ENCODE results near the gene OR13J1. TPM values are rescaled to one million over a fixed set of nuclear protein-coding genes. Genes with fewer than 3 reads are reported as not detected.
"Not testable (repeated sequence)": the region's sequence is repeated elsewhere in the genome, so short reads cannot be mapped to it uniquely, and the experiment has no call there.

Gene OR13J1
- total RNA-seq = not detected

GRCh38 chr9:35870351-35870923, at the start of gene OR13J1:
TSS of gene OR13J1 (minus strand) at chr9:35870401. CDS start at chr9:35870401, 0 bp downstream.
- H3K4me3 ChIP-seq (ENCODE audit: low read length in 3 of 3) = no peak within 1 kb of the TSS
- no peak within 1 kb of the TSS for H3K27ac ChIP-seq (ENCODE audit: low read depth, low read length)
- H3K9ac ChIP-seq (ENCODE audit: low read depth in 1 of 3, low read length in 3 of 3) = no peak within 1 kb of the TSS
- no peaks in the 10 kb centered on the region for H3K36me3 ChIP-seq (ENCODE audit: control insufficient read depth in 3 of 3, insufficient read depth in 3 of 3, low read length in 3 of 3)
- peaks cover 3 to 19% (median 13%) of the 10 kb centered on the region in 3 donors for H3K27me3 ChIP-seq (ENCODE audit: control insufficient read depth in 3 of 3, insufficient read depth in 3 of 3, low read length in 3 of 3)
- H3K9me3 ChIP-seq (ENCODE audit: control insufficient read depth in 3 of 3, low read length in 3 of 3) = no peaks in the 10 kb centered on the region
- H3K4me1 ChIP-seq (ENCODE audit: control insufficient read depth in 3 of 3, insufficient read depth in 3 of 3, low read length in 3 of 3) = no peaks in the 10 kb centered on the region

- Histone ChIP-seq H3K9ac (ENCODE audit: low read depth in 1 of 3, low read length in 3 of 3) (no peak overlapping the region), H3K27ac (ENCODE audit: low read depth, low read length) (peak overlapping the region; percentile 32), H3K36me3 (ENCODE audit: control insufficient read depth in 3 of 3, insufficient read depth in 3 of 3, low read length in 3 of 3) (no peaks in the 10 kb centered on the region), H3K4me1 (ENCODE audit: control insufficient read depth in 3 of 3, insufficient read depth in 3 of 3, low read length in 3 of 3) (peaks cover 4 to 22% (median 10%) of the 10 kb centered on the region in 3 donors), H3K4me3 (ENCODE audit: low read length in 3 of 3) (no peak overlapping the region), H3K9me3 (ENCODE audit: control insufficient read depth in 3 of 3, low read length in 3 of 3) (no peaks in the 10 kb centered on the region), H3K27me3 (ENCODE audit: control insufficient read depth in 3 of 3, insufficient read depth in 3 of 3, low read length in 3 of 3) (no peaks in the 10 kb centered on the region)
These were observed 49.2 kb upstream of the OR13J1 start for GRCh38 chr9:35919212-35920008.

- no peak overlapping the region for H3K4me3 ChIP-seq (ENCODE audit: low read length in 3 of 3)
- H3K27ac ChIP-seq (ENCODE audit: low read depth, low read length) = peak overlapping the region; percentile 32
- no peak overlapping the region for H3K9ac ChIP-seq (ENCODE audit: low read depth in 1 of 3, low read length in 3 of 3)
- H3K4me1 ChIP-seq (ENCODE audit: control insufficient read depth in 3 of 3, insufficient read depth in 3 of 3, low read length in 3 of 3) = peaks cover 9 to 20% (median 10%) of the 10 kb centered on the region in 3 donors
- no peaks in the 10 kb centered on the region for H3K9me3 ChIP-seq (ENCODE audit: control insufficient read depth in 3 of 3, low read length in 3 of 3)
- H3K36me3 ChIP-seq (ENCODE audit: control insufficient read depth in 3 of 3, insufficient read depth in 3 of 3, low read length in 3 of 3) = no peaks in the 10 kb centered on the region
- H3K27me3 ChIP-seq (ENCODE audit: control insufficient read depth in 3 of 3, insufficient read depth in 3 of 3, low read length in 3 of 3) = no peaks in the 10 kb centered on the region
These were observed 48.6 kb upstream of the OR13J1 start for GRCh38 chr9:35918780-35919179.

- peaks cover 7 to 21% (median 15%) of the 10 kb centered on the region in 3 donors for H3K4me1 ChIP-seq (ENCODE audit: control insufficient read depth in 3 of 3, insufficient read depth in 3 of 3, low read length in 3 of 3)
- H3K27ac ChIP-seq (ENCODE audit: low read depth, low read length) = peak overlapping the region; percentile 49
- no peaks in the 10 kb centered on the region for H3K27me3 ChIP-seq (ENCODE audit: control insufficient read depth in 3 of 3, insufficient read depth in 3 of 3, low read length in 3 of 3)
- no peaks in the 10 kb centered on the region for H3K9me3 ChIP-seq (ENCODE audit: control insufficient read depth in 3 of 3, low read length in 3 of 3)
- H3K9ac ChIP-seq (ENCODE audit: low read depth in 1 of 3, low read length in 3 of 3) = no peak overlapping the region
- H3K4me3 ChIP-seq (ENCODE audit: low read length in 3 of 3) = no peak overlapping the region
- H3K36me3 ChIP-seq (ENCODE audit: control insufficient read depth in 3 of 3, insufficient read depth in 3 of 3, low read length in 3 of 3) = peaks cover 0 to 2% (median 0%) of the 10 kb centered on the region in 3 donors
These were observed 47.1 kb upstream of the OR13J1 start for GRCh38 chr9:35917261-35917660.

GRCh38 chr9:35915681-35916294, 45.6 kb upstream of the OR13J1 start:
- peak overlapping the region; percentile 6 for H3K27ac ChIP-seq (ENCODE audit: low read depth, low read length)
- peaks cover 0 to 2% (median 0%) of the 10 kb centered on the region in 3 donors for H3K36me3 ChIP-seq (ENCODE audit: control insufficient read depth in 3 of 3, insufficient read depth in 3 of 3, low read length in 3 of 3)

GRCh38 chr9:35914301-35914807, 44.2 kb upstream of the OR13J1 start:
- H3K36me3 ChIP-seq (ENCODE audit: control insufficient read depth in 3 of 3, insufficient read depth in 3 of 3, low read length in 3 of 3) = peaks cover 0 to 2% (median 0%) of the 10 kb centered on the region in 3 donors
- no peak overlapping the region for H3K4me3 ChIP-seq (ENCODE audit: low read length in 3 of 3)
- peak overlapping the region; percentile 20 for H3K27ac ChIP-seq (ENCODE audit: low read depth, low read length)
- no peaks in the 10 kb centered on the region for H3K9me3 ChIP-seq (ENCODE audit: control insufficient read depth in 3 of 3, low read length in 3 of 3)
- H3K9ac ChIP-seq (ENCODE audit: low read depth in 1 of 3, low read length in 3 of 3) = no peak overlapping the region
- peaks cover 15 to 39% (median 28%) of the 10 kb centered on the region in 3 donors for H3K4me1 ChIP-seq (ENCODE audit: control insufficient read depth in 3 of 3, insufficient read depth in 3 of 3, low read length in 3 of 3)
- no peaks in the 10 kb centered on the region for H3K27me3 ChIP-seq (ENCODE audit: control insufficient read depth in 3 of 3, insufficient read depth in 3 of 3, low read length in 3 of 3)

More at GRCh38 chr9:35915681-35916294, 45.6 kb upstream of the OR13J1 start:
- Histone ChIP-seq H3K4me3 (ENCODE audit: low read length in 3 of 3) (peak overlapping the region in 1 of 3 donors; percentile 13), H3K9ac (ENCODE audit: low read depth in 1 of 3, low read length in 3 of 3) (peak overlapping the region in 1 of 3 donors; percentile 33), H3K27me3 (ENCODE audit: control insufficient read depth in 3 of 3, insufficient read depth in 3 of 3, low read length in 3 of 3) (no peaks in the 10 kb centered on the region), H3K9me3 (ENCODE audit: control insufficient read depth in 3 of 3, low read length in 3 of 3) (no peaks in the 10 kb centered on the region), H3K4me1 (ENCODE audit: control insufficient read depth in 3 of 3, insufficient read depth in 3 of 3, low read length in 3 of 3) (peaks cover 8 to 27% (median 15%) of the 10 kb centered on the region in 3 donors)

GRCh38 chr9:35913429-35913828, 43.2 kb upstream of the OR13J1 start:
- H3K9ac ChIP-seq (ENCODE audit: low read depth in 1 of 3, low read length in 3 of 3); H3K9me3 ChIP-seq (ENCODE audit: control insufficient read depth in 3 of 3, low read length in 3 of 3); H3K36me3 ChIP-seq (ENCODE audit: control insufficient read depth in 3 of 3, insufficient read depth in 3 of 3, low read length in 3 of 3); H3K27me3 ChIP-seq (ENCODE audit: control insufficient read depth in 3 of 3, insufficient read depth in 3 of 3, low read length in 3 of 3); H3K4me3 ChIP-seq (ENCODE audit: low read length in 3 of 3); H3K27ac ChIP-seq (ENCODE audit: low read depth, low read length): not testable (repeated sequence)
- peaks cover 24 to 44% (median 37%) of the 10 kb centered on the region in 3 donors for H3K4me1 ChIP-seq (ENCODE audit: control insufficient read depth in 3 of 3, insufficient read depth in 3 of 3, low read length in 3 of 3)

GRCh38 chr9:35912791-35913400, 42.7 kb upstream of the OR13J1 start:
- peak overlapping the region in 1 of 3 donors; percentile 35 for H3K4me3 ChIP-seq (ENCODE audit: low read length in 3 of 3)

GRCh38 chr9:35911690-35912089, 41.5 kb upstream of the OR13J1 start:
- Histone ChIP-seq H3K27ac (ENCODE audit: low read depth, low read length) (peak overlapping the region; percentile 88), H3K9ac (ENCODE audit: low read depth in 1 of 3, low read length in 3 of 3) (peak overlapping the region in 2 of 3 donors; percentile 25 to 33), H3K4me1 (ENCODE audit: control insufficient read depth in 3 of 3, insufficient read depth in 3 of 3, low read length in 3 of 3) (peaks cover 41 to 53% (median 51%) of the 10 kb centered on the region in 3 donors), H3K36me3 (ENCODE audit: control insufficient read depth in 3 of 3, insufficient read depth in 3 of 3, low read length in 3 of 3) (peaks cover 0 to 2% (median 0%) of the 10 kb centered on the region in 3 donors), H3K27me3 (ENCODE audit: control insufficient read depth in 3 of 3, insufficient read depth in 3 of 3, low read length in 3 of 3) (no peaks in the 10 kb centered on the region), H3K9me3 (ENCODE audit: control insufficient read depth in 3 of 3, low read length in 3 of 3) (no peaks in the 10 kb centered on the region), H3K4me3 (ENCODE audit: low read length in 3 of 3) (peak overlapping the region in 2 of 3 donors; percentile 1 to 45)

More at GRCh38 chr9:35912791-35913400, 42.7 kb upstream of the OR13J1 start:
- Histone ChIP-seq H3K27ac (ENCODE audit: low read depth, low read length) (no peak overlapping the region), H3K9me3 (ENCODE audit: control insufficient read depth in 3 of 3, low read length in 3 of 3) (no peaks in the 10 kb centered on the region), H3K27me3 (ENCODE audit: control insufficient read depth in 3 of 3, insufficient read depth in 3 of 3, low read length in 3 of 3) (no peaks in the 10 kb centered on the region), H3K4me1 (ENCODE audit: control insufficient read depth in 3 of 3, insufficient read depth in 3 of 3, low read length in 3 of 3) (peaks cover 29 to 48% (median 43%) of the 10 kb centered on the region in 3 donors), H3K9ac (ENCODE audit: low read depth in 1 of 3, low read length in 3 of 3) (peak overlapping the region in 1 of 3 donors; percentile 54), H3K36me3 (ENCODE audit: control insufficient read depth in 3 of 3, insufficient read depth in 3 of 3, low read length in 3 of 3) (peaks cover 0 to 2% (median 0%) of the 10 kb centered on the region in 3 donors)
